HT1080 (cell line): ENCODE results near the gene KIZ. TPM values are rescaled to one million over a fixed set of nuclear protein-coding genes. Genes with fewer than 3 reads are reported as not detected.
A peak's percentile ranks its signal among the peaks of the same experiment; 100 is the strongest.

Source experiments
- DNase-seq: peaks from one replicate; pipeline ENCODE4 v3.0.0-alpha.2; 2015; ENCODE audit warnings: low read depth
- total RNA-seq: library from RNA; depleted of rRNA; stranded (reverse); fragments of >200 nt; shearing (Covaris generic); gene quantifications from 2 replicates; pipeline ENCODE4 v1.2.3, GENCODE V29; 2014

KIZ gene
- total RNA-seq, 1 experiment from 2014 or later = 6.7 TPM

DNA sequence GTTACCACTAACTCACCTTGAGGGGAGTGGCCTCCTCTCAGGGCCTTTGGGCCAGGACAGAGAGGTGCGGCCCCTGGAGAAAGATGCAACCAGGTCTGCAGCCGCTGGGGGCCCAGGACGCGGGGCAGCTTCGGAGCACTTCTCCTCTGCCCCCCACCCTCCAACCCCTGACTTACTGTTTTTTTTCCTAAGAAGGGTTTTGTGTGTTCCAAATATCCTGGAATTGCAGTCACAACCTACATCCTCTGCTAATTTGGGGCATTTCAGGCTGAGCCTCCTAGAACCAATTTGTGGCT lies 21.5 kb upstream of the KIZ start:
- no peak for DNase-seq

DNA sequence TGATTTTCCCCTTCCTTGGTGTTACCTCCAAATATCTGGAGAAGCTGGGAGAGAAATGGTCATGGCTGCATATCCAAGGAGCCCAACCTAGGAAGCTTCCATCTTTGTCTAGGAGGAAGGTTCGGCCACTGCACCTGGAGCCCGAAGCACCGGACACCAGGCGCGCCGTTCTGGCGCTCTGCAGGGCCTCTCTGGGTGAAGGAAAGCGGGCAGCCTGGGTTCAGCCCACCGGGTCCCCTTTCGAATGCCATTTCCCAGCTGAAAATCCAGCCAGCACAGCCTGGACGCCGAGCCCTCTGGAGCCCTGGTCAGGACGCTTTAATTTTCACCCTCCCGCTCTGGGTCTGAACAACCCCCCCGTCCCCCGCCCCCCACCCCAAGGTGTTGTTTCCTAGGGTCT lies 21.0 kb upstream of the KIZ start:
- no peak for DNase-seq

DNA sequence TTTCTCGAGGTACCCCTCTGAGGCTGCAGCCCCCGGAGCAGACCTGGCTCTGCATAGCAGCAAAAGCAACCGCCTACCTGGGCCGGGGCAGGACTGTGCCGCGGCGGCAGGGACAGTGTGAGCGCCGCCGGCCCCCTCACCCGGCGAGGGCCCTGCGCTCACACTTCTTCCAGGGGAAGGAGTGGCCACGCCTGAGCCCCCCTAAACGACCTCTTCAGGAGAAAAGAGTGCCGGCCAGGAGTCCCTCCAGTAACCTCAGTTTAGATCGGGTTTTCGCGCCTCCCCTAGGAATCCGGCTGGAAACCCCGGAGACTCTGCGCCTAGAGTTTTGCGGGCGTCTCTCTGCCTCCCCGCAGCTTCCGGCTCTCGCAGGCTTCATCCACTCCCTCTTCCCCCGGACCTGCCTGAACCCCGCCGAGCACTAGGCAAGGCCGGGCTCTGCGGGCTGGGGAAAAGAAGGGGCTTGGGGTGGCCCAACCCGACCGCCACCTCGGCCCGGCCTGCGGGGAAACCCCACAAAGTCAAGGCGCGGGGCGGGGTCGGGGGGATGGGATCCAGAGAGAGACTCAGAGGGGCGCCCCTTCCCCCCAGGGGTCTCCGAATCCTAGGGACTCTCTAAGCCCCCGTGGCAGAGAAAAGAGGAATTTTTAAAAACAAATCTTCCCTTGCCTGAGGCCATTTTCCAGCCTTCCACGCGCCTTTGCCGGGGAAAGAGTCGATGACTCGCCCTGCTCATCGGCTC lies 20.3 kb upstream of the KIZ start:
- no peak for DNase-seq

DNA sequence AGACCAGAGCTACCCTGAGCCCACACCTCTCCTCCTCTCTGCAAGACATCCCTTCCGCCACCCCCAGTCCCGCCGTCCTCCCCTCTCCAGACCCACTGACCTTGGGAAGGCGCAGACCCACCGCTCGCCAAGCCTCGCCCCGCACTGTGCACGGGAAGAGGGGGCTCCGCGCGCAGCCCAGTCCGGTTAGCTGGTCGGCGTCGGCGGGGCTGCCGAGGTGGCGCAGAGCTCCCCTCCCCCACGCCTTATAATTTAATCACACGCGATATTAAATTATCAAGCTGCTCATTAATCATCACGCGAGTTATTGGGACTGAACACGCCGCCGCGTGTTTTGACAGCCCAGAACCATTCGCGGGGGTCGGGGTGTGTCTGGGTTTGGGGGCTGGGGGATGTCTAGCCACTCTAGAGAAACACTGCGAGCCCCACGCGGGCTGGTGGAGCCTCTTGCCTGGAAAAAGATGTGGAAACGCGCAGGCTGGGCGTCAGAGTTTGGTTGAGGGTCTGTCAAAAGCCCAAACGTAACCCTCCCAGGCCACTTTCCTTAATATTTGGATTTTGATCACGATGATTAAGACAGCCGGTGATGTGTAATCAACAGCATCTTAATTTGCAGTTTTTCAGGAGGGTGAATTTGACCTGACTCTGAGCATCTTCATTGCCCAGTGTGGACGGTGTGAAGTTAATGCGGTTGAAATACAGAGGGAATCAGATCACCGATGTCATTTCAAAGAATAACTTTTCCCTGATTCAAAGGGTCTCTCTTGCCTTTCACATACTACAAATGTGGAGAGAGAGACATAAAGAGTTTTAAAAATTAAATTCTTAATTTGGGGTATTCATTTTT lies 19.5 kb upstream of the KIZ start, which contains the start of gene LINC00237:
Gene LINC00237 (minus strand): TSS at position 188 of the 847 bp plus-strand sequence.
- DNase-seq = no peak

DNA sequence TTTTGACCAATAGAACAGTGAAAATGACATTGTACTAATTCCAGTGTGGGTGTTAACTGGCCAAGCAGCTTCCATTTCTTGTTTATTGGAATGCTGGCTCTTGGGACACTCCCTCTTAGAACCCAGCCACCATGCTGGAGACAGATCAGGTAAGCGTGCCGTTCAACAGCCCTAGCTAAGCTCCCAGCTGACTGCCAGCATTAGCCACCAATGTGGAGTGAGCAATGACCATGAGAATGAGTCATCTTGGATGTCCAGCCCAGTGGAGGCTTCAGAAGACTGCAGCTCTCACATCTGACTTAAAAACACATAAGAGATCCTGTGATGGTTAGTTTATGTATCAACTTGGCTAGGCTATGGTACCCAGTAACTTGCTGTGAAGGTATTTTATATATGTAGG lies 16.7 kb upstream of the KIZ start:
- peak; percentile 40 for DNase-seq

DNA sequence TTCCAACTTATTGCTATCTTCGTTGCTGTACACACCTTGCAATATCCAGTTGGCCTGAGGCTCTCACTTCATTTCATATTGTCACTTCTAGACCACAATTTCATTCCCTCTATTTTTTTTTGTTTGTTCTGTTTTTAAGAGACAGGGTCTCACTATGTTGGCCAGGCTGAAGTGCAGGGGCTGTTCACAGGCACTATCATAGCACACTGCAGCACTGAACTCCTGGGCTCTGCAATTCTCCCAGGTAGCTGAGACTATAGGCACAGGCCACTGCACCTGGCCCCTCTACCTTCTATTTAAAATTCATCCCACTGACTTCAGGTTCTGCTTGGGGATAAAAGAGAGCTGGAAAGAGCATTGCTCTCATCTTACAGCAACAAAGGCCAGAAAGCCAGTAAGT lies 15.1 kb upstream of the KIZ start:
- no peak for DNase-seq

DNA sequence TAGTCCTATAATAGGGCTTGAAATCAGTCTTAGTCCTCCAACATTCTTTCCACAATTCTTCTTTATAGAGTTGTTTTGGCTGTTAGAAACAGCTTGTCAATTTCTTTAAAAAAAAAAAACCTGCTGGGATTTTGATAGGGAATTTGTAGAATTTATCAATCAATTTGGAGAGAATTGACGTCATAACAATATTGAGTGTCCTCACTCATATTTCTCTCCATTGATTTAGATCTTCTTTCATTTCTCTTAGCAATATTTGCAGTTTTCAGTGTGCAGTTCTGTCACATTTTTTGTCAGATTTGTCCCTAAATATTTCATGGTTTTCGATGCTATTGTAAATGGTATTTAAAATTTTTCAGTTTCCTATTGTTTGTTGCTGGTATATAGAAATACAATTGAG lies 14.5 kb upstream of the KIZ start:
- DNase-seq = no peak

DNA sequence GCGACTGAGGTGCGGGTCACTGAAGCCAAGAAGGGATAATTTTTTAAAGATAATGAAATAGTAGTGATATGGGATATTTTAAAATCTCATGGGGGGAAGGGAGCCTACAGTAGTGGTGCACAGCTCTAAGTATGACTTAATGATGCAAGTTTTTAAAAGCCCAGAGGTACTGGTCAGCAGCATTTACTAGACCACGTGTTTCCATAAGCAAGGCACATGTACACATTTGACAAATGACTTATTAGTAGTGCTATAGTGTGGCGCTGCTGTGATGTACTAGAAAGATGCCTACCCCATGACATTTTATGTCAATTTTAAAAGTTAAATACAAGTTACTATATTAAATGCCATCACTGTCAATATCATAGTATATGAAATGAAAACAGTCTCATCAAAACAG lies 12.2 kb upstream of the KIZ start:
- DNase-seq = no peak

DNA sequence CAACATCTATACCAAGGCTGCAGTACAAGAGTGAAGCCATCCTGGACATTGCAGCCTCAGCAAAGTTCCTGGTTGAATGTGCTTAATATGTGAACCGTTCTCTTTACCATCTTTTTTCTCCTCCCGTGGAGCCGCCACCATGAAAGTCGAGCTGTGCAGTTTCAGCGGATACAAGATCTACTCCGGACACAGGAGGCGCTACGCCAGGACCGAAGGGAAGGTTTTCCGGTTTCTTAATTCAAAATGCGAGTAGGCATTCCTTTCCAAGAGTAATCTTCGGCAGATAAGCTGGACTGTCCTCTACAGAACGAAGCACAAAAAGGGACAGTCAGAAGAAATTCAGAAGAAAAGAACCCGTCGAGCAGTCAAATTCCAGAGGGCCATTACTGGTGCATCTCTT lies 11.3 kb upstream of the KIZ start:
- DNase-seq = no peak

DNA sequence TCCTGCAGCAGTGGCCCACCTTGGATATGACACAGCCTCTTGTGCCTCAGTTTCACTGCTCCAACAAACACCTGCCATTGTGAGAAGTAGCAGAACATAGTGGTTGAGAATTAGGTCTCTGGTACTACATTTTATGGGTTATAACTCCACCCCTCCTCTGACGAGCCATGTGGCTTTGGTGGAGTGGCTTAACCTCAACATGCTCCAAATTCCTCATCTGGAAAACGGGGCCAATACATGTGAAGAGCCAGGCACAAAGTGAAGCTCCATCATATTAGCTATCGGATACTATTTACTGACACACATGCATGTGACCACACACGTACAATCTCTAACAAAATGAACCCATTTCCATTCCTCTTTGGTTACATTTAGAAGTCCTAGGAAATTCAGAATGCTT lies 8.4 kb upstream of the KIZ start:
- no peak for DNase-seq

DNA sequence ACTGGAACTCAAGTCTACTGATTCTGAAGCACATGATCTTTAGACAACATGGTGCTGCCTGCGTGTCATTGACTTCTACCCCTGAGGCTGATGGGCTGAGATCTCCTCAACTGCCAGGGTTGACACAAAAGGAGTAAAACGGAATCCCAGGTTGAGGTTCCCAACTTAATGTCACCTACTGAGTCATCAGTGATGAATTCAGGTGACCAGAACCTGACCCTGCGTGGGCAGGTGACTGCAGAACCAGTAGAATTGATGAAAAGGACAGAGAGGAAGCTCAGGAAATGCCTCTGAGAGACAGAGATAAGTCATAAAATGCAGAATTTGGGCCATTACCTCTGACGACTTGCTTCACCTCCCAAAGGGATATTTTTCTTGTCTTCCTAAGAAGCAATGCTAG lies 7.7 kb upstream of the KIZ start:
- DNase-seq = no peak

DNA sequence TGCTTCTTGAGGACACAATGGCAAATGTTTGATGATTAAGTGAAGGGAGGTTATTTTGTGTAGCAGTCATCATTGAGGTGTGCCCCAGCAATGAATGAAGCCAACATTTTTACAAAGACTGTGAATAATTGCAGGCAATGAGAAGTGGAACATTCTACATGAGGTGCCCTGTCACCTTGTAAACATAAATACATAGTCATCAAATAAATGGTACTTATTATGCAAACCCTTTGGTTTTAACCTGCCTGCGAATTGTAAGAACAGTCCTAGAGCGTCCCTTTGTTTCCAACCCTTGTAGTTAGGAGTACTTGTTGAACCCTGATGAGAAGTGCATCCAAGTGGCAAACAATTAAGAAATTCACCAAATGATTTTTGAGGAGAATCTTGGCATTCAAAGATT lies 7.1 kb upstream of the KIZ start:
- no peak for DNase-seq

DNA sequence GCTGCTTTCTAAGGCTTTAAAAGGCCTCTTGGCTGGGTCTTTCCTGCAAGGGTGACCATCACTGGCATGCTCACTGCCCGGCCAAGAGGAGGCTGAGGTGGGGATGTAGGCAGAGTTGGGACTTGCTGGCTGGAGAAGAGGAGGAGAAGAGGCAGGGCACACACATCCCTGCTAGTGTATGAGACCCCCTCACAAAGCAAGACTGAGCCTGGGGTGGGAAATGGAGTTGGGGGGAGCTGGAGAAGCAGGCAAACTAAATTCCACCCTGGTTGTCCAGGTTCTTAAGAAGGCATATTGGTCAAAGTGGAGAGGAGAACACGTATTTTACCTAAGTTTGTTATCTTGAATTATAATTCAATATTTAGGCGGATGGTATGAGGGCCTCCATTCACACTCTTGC lies 1.7 kb upstream of the KIZ start:
- no peak for DNase-seq

DNA sequence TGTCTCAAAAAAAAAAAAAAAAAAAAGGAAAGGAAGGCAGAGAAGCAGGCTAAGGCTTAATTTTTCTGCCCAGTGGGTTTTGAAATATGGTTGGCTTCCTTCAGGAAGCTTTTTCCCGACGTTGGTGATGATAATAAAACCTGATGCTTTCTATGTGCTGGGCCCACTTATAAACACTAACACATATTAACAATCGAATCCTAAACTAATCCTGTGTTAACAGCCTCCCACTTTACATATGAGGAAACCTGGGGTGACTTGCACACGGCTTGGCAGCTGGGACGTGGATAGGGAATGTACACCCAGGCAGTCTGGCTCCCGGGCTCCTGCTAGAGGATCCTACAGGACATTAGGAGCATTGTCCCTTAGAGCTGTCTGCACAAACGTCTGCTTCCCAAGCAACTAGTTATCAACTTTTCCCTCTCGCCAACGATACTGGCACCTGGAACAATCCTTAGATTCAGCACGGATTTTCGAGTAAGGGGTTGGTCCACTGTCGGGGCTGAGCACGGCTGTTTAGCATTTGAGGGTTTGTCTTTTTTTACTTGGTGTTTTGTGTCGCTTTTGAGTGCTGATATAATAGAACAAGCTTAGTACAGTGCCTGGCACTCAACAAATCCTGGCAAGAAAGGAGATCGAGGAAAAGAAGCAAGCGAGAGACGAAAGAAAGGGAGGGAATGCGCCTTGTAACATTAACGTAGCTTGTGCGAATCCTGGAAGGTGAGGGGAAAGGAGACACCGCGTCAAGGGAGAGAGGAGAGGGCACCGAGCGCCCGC lies 622 bp upstream of the KIZ start:
- peak; percentile 49 for DNase-seq

DNA sequence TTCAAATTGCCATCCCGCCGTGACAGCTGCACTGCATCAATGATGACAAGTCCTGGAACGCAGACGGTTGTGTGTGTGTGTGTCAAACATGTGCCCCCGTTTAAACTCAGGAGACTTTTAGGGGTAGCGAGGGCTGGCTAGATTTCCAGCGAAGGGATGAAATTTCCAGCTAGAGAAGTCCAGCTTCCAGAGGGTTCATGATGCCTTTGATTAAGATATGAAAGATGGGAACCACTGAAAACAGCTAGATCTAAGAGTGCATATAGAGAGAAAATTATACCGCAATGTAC lies 644 bp downstream of the KIZ start:
- DNase-seq = no peak

DNA sequence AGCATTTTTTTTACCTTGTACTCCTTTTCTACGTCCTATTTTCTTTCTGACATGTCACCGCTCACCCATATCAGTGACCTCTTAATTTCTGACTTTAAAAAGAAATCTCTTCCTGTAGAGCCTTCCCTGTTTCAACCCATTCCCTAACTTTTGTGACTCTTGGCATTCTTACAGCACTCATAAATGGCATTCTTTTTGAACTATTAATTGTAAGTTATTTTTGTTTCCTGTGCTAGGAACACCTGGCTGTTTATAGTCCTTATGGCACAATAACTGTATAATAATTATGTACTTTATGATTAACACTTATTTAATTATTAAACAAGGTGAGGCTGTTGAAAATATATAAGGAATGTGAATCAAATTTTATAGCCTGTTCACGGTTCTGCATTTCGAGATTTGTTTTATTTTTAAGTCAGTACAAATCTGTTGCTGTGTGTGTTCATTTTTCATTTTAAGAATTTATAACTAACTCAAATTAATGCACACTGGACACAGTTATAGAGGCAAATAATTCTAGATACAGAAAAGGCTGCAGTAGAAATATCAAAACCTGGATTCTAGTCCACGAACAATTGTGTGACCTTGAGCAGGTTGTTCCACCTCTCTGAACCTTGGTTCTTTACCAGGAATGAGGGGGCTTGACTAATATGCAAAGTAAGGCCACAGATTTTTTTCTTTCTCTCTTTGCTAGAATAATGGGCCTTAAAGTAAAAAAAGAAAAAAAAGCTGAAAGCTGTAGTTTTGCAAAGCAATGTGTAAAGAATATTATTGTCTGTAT lies 1.5 kb downstream of the KIZ start:
- DNase-seq = no peak

DNA sequence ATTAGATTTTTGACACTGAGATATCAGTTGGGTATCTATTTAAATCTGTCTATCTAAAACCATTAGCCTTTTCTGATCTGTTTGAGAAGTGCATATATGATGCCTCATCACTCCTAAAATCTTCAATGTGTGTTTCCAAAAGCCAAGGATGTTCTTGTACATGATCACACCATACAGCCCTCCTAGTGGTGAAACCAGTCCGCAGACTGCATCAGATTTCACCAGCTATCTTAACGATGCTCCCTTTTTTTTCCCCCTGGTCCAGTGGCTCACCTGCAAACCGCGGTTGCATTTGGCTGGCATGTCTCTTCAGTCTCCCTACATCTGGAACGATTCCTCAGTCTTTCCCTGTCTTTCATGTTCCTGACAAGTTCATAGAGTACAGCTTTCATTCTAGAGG lies 4.0 kb downstream of the KIZ start:
- DNase-seq = no peak

DNA sequence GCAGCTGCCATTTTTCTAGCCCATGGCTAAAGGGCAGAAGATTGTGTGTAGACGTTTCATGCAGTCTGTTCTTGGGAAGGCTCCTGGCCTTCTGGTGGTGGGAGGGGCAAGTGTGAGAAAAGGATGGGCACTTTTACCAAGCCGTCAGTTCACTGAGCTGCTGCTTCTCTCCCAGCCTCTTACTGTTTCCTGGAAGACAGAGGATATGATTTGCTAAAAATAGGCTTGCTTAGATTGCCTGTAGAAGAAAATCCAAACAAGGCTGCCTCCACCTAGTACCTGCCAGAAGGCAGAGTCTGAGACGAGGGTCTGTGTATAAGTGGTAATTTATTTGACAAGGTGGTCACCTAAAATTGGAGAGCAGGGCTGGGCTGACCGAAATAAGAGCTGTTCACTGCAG lies 7.5 kb downstream of the KIZ start:
- no peak for DNase-seq

DNA sequence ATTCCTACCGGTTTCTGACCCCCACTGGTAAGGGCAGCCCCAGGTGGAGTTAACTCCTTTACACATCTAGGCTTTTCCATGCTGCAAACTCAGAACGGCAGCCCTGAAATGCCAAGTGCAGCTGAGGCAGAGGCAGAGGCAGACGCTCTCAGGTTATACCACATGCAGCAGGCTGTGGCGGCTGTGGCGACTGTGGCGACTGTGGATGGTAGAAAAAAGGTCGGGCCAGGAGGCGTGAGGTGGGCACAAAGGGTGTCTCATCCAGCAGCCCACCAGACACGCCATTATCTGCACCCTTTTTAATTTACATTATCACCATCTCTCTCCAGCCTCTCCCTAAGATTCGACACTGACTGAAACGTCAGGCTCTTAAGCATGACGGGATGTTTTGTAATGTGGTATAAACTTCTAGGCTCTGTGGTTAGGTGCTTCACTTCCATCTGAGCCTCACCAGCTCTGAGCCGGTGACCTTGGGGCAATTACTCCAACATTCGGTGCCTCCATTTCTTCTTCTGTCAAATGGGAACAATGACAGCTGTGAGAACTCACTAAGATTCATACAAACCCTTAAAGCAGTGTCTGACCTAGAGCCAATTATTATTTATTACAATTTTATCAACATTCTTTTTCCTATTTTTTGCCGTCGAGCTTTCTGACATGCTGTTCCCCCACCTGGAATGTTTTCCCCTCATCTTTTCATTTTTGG lies 8.2 kb downstream of the KIZ start:
- no peak for DNase-seq

DNA sequence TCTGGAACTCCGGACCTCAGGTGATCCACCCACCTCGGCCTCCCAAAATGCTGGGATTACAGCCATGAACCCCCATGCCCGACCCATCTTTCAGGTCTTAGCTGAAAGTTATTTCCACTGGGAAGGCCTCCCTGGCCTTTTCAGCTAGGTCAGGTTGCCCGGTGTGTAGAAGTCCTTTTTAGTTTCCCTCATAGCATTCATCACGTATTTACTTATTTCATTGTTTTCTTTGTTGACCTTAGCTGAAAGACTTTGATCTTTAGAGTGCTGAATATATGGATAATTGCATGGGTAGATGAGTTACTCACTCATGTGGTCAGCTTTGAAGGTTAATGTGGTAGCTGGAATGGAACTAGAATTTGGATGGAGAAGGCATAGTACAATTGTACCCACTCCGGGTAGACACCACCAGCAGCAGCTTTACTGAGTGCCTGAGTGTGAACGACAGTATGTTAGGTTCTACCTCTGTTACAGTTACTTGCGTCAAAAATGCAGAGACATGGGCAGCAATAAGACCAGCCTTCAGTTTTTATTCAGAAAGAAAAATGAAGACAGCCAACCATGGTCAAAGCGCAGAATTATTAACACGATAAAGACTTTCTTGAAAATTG lies 9.1 kb downstream of the KIZ start:
- DNase-seq = no peak
